HK-2 (cell line): ENCODE data around the gene TMEM185B.

Experiments used
- DNase-seq: peaks from one replicate; pipeline ENCODE4 v3.0.0-alpha.2; 2018; ENCODE audit not compliant: unreplicated experiment

The TMEM185B gene

DNA sequence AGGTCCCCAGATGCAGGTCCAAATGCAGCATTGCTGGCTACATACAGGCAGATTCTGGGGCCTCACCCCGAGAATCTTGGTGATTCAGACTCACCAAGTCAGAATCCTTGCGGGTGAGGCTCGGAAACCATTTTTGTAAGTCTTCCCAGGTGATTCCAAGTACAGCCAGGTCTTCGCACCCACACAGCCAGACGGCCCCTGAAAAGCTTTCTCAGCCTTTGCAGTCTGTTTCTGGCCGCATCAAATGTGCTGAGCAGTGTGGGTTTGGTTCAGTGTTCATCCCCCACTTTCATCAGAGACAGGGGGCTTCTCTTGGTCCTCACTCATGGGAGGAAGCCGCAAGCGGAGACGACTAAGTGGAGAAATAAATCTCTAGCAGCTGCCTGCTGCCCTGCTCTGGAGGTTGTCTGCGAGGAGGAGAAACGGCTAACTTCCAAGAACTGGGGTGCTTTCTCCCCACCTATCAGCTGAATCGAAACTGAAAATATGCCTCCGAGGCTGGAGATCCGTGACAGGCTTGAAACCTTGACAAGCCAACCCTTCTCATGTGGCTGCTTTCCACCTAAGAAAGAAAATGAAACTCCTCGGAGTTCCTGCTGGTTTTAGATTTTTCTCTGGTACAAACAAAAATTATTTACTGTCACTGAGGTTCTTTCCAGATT is 8.9 kb upstream of the TMEM185B start:
- no peak for DNase-seq

GRCh38 chr2:120231564-120231973 is 8.4 kb upstream of the TMEM185B start:
- DNase-seq, result no peak

DNA sequence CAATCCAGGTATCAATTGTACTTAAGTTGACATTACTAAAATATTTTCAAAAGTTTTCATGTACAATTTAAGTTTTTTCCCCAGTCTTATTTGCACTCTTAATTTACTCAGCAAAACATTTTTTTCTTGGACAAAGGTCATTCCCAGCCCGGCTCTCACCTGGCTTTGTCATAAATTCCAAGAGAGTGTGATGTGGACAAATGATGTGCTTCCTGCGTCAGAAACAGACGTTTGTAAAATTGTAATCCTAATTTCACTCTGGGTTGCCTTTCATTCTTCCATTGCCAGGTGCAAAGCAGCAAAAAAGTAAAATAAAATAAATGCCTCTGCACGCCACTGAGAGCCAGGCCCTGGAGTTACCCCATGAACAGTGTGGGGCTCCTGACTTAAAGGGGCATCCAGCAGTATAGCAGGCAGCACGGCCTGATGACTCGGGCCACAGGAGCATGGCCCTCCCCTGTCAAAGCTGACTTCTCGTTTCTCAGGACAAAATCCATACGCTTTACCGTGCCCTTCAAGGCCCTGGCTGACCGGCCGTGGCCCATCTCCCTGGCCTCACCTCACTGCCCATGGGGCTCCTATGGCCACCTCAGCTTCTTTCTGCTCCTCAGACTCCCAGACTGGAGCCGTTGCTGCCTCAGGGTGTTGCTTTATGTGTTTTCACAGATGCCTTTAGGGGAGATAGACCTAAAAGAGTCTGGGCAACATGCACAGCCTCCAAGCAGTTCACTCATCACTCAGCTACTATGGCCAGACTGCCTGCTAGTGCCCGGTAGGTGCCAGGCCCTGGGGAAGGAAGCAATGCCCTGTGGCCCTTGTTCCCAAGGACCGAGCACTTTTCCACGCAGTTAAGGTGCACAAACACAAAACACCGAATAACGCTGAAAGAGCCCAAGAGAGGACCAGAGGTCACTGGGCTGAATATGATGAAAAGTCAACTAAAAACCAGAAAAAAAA is 7.6 kb upstream of the TMEM185B start:
- DNase-seq, result no peak

DNA sequence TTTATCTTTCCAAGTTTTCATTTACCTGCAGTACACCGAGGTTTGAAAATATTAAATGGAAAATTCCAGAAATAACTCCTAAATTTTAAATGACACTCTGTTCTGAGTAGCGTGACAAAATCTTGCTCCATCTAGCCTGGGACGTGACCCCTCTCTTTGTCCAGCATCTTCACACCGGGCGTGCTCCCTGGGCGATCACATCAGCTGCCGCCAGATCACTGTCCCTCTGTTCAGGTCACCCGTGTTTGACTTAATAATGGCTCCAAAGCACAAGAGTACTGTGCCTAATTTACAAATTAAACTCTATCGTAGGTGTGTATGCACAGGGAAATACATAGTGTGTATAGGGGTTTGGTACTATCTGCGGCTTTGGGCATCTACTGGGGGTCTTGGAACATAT is 6.1 kb upstream of the TMEM185B start:
- no peak for DNase-seq

DNA sequence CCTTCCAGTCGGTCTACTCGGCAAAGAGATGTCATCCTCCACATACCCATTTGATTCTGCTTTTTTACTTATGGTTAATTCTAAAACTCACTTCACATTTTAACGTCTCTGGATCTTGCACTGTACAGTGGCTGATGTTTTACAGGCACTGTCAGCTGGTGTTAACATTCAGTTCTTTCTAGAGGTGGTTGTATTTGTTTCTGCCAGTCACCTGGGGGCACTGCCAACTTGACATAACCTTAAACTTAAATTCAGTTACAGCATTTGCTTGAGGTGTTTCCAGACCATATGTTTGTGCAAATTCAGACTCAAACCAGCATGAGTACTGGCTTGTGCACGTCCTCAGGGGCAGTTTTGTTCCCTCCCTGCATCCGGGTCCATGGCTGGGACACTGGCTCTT is 5.3 kb upstream of the TMEM185B start:
- DNase-seq, result no peak

GRCh38 chr2:120227111-120227991 is 4.2 kb upstream of the TMEM185B start:
- no peak for DNase-seq

- no peak for DNase-seq
Observed at GRCh38 chr2:120226316-120226715, 3.1 kb upstream of the TMEM185B start.

GRCh38 chr2:120225549-120226065 is 2.4 kb upstream of the TMEM185B start:
- no peak for DNase-seq

- DNase-seq, result no peak
Observed at GRCh38 chr2:120224735-120225548, 1.7 kb upstream of the TMEM185B start.

- DNase-seq, result no peak
Observed at GRCh38 chr2:120224256-120224655, 1.1 kb upstream of the TMEM185B start.

DNA sequence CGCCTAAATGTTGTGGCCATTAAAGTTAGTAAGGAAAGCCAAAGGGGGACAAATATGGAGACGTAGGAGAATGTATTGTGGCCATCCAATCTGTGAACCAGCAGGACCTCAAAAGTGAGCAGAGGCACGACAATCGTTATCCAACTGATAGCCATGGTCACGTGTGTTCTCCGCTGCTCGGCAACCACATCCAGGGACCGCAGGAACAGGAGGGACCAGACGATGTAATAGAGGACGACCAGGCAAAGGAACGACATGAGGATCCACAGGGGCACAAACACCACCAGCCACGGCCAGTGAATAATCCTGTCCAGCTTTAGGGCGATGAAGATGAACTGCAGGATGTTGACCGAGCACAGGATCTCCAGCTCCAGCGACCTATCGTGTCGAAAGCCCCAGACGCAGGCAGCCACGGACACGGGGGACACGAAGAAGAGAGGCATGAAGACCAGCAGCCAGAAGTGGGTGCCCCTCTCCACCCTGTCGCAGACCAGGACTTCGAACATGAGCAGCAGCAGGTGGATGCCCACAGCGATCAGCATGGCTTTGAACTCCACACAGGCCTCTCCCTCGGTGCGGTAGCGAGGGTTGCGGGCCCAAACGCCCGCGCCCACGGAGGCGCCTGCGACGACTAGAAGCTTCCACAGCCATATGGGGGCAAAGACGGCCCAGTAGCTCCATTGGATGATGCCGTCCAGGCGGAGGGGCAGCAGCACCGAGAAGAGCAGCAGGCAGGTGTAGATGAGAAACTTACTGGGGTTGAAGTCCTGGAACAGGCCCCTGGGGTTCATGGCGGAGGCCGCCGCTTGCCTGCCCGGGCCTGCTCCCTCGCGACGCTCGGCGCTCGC is 790 bp downstream of the TMEM185B start:
- DNase-seq, result no peak

GRCh38 chr2:120221616-120222015 is 1.6 kb downstream of the TMEM185B start:
- no peak for DNase-seq

DNA sequence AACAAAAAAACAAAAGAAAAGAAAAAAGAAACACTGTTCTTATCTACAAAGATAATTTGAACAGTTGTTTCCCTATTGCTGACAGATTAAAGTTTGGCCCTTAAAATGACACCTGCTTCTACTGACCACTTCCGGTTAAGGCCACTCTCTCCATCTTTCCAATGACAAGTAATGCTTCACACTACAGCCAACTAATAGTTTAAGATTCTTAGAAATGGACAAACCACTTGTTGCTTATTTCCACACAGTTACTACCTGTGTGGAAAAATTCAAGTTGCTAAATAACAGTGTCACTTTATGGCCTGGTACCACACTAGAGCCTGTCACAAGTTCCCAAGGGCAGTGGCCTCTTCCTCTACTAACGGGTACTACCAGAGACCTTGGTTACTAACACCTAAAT is 2.4 kb downstream of the TMEM185B start:
- DNase-seq, result no peak

DNA sequence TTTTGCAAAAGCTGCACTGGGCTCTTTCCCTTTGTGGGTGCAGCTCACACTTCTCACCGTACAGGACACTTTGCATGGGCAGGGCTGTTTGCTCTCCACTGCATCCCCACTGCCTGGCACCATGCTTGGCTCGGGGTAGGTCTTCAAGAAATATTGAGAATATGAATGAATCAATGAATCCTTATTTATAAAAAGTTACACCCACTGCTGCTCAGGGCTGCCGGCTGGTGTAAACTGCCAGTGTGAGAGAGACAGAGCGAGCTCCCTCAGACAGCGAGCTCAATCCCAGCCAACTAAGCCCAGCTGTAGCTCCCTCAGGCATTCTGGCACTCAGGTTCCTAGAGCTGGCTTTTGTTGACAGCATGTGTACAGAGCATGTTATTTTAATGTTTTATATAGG is 3.4 kb downstream of the TMEM185B start:
- no peak for DNase-seq

DNA sequence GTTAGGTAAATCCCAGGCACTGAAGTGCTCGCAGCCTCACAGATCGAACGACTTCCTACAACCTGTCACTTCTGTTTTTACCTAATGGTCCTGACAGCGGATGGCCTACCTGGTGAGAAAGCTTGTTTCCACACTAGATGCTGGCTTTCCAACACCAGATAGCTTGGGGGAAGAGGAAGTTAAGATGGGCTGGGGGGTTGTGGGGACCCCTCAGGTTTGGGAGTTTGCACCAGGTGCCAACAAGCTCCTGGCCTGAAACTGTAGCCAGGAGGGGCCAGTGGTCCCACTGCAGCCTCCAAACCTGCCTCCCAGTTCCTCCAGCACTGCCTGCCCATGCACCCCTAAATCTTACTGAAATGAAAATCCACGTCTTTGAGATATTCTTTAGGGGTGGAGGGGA is 3.9 kb downstream of the TMEM185B start:
- no peak for DNase-seq

- no peak for DNase-seq
Observed at GRCh38 chr2:120218181-120218580, 5.0 kb downstream of the TMEM185B start.

DNA sequence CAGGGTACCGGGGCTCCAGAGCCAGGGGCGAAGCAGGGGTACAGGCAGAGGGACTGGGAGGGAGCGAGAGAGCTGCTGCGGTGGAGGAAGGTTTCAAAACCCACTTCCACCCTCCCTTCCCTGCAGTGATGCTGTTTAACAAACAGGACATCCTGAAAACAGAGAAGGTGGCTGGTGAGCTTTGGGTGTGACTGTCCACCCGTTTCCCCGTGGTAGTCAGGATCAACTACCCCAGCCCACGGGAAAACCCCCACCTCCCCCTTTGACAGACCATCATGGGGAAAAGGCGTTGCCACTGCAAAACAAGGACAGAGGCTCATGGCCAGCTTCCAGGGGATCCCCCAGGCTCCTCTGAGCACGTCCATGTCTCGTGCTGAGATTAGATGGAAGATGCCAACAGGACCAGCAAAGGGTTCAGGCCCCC is 12.9 kb downstream of the TMEM185B start:
- DNase-seq, result no peak

DNA sequence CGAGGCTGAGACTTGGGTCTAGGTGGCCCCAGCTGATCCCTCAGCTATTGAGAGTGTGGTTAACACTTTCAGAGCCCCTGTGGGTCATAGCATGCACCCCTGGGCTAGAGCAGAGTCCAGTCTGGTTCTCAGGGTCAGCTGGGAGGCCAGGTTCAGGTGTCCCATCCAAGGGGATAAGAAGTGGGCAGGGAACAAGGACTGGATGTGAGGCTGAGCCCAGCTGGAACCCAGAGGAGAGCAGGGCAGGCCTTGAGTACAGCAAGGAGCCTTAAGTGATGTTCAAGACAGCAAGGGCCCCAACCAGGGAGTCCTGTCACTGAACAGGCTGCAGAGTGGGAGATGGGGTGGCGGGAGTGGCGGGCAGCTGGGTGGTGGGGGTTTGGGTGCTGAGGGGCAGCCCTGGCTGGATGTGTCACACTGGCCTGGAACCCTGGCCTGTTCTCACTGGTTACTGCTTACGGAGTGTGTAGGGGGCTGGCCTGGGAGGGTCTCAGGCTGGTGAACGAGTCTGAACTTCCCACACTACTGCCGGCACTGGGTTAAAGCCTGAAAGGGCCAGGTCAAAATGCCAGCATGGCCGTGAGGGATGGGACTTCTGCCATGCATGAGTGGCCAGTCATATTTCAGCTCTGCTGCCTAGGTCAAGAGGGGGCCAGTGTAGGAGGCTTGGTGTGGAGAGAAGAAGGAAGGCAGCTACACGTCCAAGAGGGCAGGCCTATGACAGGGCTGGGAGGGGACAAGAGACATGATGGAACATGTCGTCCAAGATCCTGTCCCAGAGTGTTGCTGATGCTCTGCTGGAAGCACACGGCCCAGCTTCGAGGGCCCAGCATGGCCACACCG is 13.6 kb downstream of the TMEM185B start:
- DNase-seq, result no peak
